Uterus (tissue), 4 donors: ENCODE measurements around the gene MXD4. TPM values are rescaled to one million over a fixed set of nuclear protein-coding genes. Genes with fewer than 3 reads are reported as not detected.
A peak's percentile ranks its signal among the peaks of the same experiment; 100 is the strongest.

Source experiments
- DNase-seq, 2 donors: peaks; one replicate each; pipeline ENCODE4 v3.0.0-alpha.2; 2019 to 2020
- H3K27ac ChIP-seq, 2 donors: fragments of 200-600 bp; sonication (generic); 1 replicate in 1 of 2; 2 replicates in 1 of 2; pipeline ENCODE4 v1.5.1; 2016 to 2018
- H3K27me3 ChIP-seq, 2 donors: fragments of 200-600 bp; sonication (generic); one replicate each; pipeline ENCODE4 v1.5.1; 2018 to 2019; ENCODE audit warnings: control low read depth in 1 of 2
- H3K36me3 ChIP-seq, 2 donors: fragments of 200-600 bp; sonication (generic); one replicate each; pipeline ENCODE4 v1.5.1; 2019; ENCODE audit warnings: control low read depth in 1 of 2
- H3K4me1 ChIP-seq, 2 donors: fragments of 200-600 bp; sonication (generic); one replicate each; pipeline ENCODE4 v1.5.1; 2018 to 2019; ENCODE audit warnings: control low read depth in 1 of 2
- H3K4me3 ChIP-seq, 2 donors: fragments of 200-600 bp; sonication (generic); 1 replicate in 1 of 2; 2 replicates in 1 of 2; pipeline ENCODE4 v1.5.1; 2018 to 2019; ENCODE audit warnings: mild to moderate bottlenecking in 1 of 2
- H3K9me3 ChIP-seq, 2 donors: fragments of 200-600 bp; sonication (generic); one replicate each; pipeline ENCODE4 v1.5.1; 2019; ENCODE audit warnings: control low read depth in 1 of 2
- CTCF ChIP-seq, 4 experiments: fragments of 200-600 bp in 2 of 4; fragments of 450-650 bp in 2 of 4; sonication (generic) in 2 of 4; IDR thresholded peaks; one replicate each; pipeline ENCODE4 v1.5.1; 2016 to 2019; ENCODE audit warnings: antibody characterized with exemption in 4 of 4, mild to moderate bottlenecking in 2 of 4, moderate library complexity in 1 of 4
- POLR2A ChIP-seq, 2 donors: fragments of 450-650 bp; IDR thresholded peaks; one replicate each; pipeline ENCODE4 v1.6.1; 2016; ENCODE audit warnings: antibody characterized with exemption in 2 of 2, mild to moderate bottlenecking in 1 of 2, moderate library complexity in 1 of 2
- intact Hi-C: fragments of 100-400 bp; cut with DNase I; formaldehyde crosslinking; loops from one replicate; pipeline ENCODE4 v1.15.1; 2023; ENCODE audit warnings: low total_unique reads
- total RNA-seq, 4 donors: library from RNA; depleted of rRNA in 3 of 4; stranded (reverse); fragments of >200 nt in 3 of 4; gene quantifications; one replicate each; pipeline versions ENCODE4 v1.1.0 to v1.2.4, GENCODE V29; 2014 to 2023
- donor health status: DM: yes; HTN: yes; CAD: no.

Gene MXD4
- total RNA-seq, 4 donors from 2014 or later, result 15.4 to 53.1 (median 31.8) TPM

- intact Hi-C loops, result no loop called here
- H3K9me3 ChIP-seq, result no peaks in the 10 kb centered on the region
- peak in 1 of 2 donors; percentile 15 for DNase-seq
- H3K27ac ChIP-seq, result peak overlapping the region; percentile 68 to 76
- H3K27me3 ChIP-seq, result no peaks in the 10 kb centered on the region
- no peaks in the 10 kb centered on the region for H3K4me1 ChIP-seq
- no peaks in the 10 kb centered on the region for H3K36me3 ChIP-seq
- no peak overlapping the region for H3K4me3 ChIP-seq
- TF ChIP-seq CTCF (IDR thresholded peaks at IDR 0.05) (no peak), POLR2A (IDR thresholded peaks at IDR 0.05) (no peak)
Measured at GRCh38 chr4:2246384-2247127, 15.4 kb downstream of the MXD4 start.

- TF ChIP-seq CTCF (IDR thresholded peaks at IDR 0.05) (no peak), POLR2A (IDR thresholded peaks at IDR 0.05) (no peak)
- intact Hi-C loops, result no loop called here
- Histone ChIP-seq H3K4me1 (no peaks in the 10 kb centered on the region), H3K27ac (peak overlapping the region; percentile 68 to 76), H3K27me3 (no peaks in the 10 kb centered on the region), H3K9me3 (no peaks in the 10 kb centered on the region), H3K36me3 (no peaks in the 10 kb centered on the region), H3K4me3 (no peak overlapping the region)
- no peak for DNase-seq
Measured at GRCh38 chr4:2245787-2246275, 16.1 kb downstream of the MXD4 start.

GRCh38 chr4:2245057-2245786 lies 16.7 kb downstream of the MXD4 start:
- peak overlapping the region; percentile 68 to 76 for H3K27ac ChIP-seq
- intact Hi-C loops, result no loop called here

GRCh38 chr4:2243681-2244380 lies 18.1 kb downstream of the MXD4 start:
- H3K36me3 ChIP-seq, result no peaks in the 10 kb centered on the region
- H3K27ac ChIP-seq, result peak overlapping the region; percentile 65 to 76
- peak; percentile 66 to 71 for DNase-seq
- TF ChIP-seq CTCF (IDR thresholded peaks at IDR 0.05) (peak; percentile 37 to 60 (median 40)), POLR2A (IDR thresholded peaks at IDR 0.05) (no peak)
- peaks cover 6 to 12% of the 10 kb centered on the region in 2 donors for H3K4me1 ChIP-seq
- H3K27me3 ChIP-seq, result no peaks in the 10 kb centered on the region
- intact Hi-C loops, result no loop called here
- H3K4me3 ChIP-seq, result no peak overlapping the region
- no peaks in the 10 kb centered on the region for H3K9me3 ChIP-seq

More at GRCh38 chr4:2245057-2245786, 16.7 kb downstream of the MXD4 start:
- H3K4me1 ChIP-seq, result peaks cover 0 to 2% of the 10 kb centered on the region in 2 donors
- DNase-seq, result no peak
- TF ChIP-seq POLR2A (IDR thresholded peaks at IDR 0.05) (no peak), CTCF (IDR thresholded peaks at IDR 0.05) (no peak)
- H3K4me3 ChIP-seq, result no peak overlapping the region
- H3K9me3 ChIP-seq, result no peaks in the 10 kb centered on the region
- H3K27me3 ChIP-seq, result no peaks in the 10 kb centered on the region
- no peaks in the 10 kb centered on the region for H3K36me3 ChIP-seq
